GM18511 (cell line): ENCODE results near the gene GRAMD2A.

Experiments
- ATAC-seq: cut with Tn5 transposase; IDR thresholded peaks from one replicate; pipeline ENCODE4 v1.9.1; 2021; ENCODE audit warnings: mild to moderate bottlenecking, moderate library complexity; ENCODE audit not compliant: unreplicated experiment

Gene GRAMD2A

DNA sequence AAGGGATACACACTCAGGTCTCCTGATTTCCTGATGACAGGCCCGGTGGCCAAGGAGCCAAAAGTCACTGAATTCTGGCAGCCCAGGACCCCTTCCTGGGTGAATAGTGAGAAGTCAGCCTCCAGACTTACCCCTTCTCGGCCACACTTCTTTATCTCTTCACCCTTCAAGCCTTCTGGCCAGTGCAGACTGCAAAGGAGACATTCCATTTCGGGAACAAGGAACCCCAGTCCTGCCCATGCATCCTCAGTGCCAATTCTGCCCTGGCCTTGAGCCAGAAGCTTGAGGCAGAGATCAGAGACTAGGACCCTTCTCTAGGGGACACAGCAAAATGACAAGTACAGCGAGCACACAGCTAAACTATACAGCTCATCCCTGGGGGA is 28.8 kb downstream of the GRAMD2A start:
- ATAC-seq: no peak

DNA sequence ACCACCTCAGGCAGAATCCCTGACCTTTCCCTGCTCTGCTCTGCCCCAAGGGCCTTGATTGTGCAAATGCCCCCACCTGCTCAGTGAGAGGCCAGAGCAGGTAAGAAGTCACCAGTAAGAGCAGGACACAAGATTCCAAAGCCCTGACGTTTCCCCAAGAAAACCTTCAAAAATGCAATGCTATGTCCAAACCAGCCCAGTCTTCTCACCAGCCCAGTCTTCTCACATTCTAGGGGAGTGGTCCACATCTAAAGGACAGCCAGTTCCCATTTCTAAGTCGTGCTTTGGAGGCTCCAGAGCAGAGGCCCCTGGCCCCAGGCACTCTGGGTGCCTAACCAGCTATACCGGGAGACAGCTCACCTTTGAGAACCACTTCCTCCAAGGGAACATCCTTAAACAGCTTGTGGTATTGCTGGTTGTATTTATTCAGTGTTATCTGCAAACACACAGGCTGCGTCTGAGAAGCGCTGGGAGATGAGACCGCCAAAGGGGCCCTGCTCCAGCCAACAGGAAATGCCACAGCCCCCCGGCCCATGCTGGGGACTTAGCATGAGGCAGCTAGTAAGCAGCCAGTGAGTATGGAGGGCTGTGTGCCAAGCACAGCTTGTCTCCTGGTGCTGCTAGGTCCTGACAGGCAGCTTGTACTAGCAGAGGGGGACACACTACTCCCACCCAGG is 29.3 kb downstream of the GRAMD2A start:
- no peak for ATAC-seq

DNA sequence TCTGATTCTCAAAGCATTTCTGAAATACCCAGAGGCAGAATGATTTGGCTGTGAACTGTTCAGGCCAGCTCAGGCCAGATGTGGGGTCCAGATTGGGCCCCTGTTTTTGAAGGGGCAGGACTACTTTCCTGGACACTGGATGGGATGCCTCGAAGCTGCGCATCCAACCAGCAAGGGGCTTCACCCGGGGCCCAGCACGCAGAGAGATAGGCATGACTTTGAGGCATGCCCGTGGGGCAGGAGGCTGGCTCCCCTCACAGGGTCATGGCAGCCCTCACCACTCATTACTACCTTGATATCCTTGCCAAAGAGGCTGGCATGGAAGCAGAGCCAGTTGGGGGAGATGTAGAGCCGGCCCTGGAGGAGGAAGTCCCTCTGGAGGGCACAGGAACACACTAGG is 30.1 kb downstream of the GRAMD2A start:
- no peak for ATAC-seq

DNA sequence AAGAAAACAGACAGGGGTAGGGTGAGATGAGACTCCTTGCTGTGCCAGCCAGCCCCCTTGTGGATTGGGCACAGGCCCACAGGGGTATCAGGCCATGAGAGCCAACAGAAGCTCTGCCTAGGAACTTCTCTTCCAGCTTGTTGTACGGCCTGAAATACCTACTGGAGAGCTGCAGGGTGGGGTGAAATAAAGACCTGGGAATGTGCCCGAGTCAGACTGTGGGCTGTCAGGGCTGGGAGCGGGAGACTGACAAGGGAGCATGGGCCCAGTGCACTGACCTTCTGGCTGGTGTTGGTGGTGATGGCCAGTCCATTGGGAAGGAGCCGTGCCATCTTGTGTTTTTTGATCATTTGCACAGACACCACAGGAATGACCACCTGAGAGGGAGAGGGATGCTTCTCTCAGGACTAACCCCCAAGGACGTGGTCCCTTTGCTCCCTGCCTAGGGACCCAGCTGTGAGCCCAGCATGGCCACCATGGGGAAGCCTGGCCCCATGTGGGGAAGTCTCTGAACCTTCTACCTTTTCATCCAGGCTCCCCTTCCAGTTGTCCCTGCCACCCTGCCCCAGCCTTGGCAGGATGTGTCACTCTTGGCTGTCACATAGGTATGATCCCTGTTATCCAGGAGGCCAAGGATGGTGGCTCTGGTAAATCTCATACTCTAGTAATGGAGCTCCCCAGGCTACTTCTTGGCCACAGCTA is 30.7 kb downstream of the GRAMD2A start:
- no peak for ATAC-seq

DNA sequence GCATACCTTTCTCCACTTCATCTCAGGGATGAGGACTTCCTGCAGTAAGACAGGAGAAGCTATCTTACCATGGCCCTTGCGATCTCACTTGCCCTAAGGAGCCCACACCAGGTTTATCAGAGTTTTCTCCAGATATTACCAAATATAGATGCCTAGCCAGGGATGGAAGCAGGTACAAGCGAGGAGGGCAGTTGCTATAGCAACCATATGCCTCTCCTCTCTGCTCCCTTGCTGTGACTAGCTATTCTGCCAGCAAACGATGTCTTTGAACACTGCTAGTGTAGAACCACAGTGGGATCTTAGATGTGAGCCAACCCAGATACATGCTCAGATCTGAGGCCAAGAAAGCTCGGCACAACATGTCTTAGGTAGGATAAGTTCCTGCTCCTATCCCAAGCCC is 33.9 kb downstream of the GRAMD2A start:
- ATAC-seq: no peak

DNA sequence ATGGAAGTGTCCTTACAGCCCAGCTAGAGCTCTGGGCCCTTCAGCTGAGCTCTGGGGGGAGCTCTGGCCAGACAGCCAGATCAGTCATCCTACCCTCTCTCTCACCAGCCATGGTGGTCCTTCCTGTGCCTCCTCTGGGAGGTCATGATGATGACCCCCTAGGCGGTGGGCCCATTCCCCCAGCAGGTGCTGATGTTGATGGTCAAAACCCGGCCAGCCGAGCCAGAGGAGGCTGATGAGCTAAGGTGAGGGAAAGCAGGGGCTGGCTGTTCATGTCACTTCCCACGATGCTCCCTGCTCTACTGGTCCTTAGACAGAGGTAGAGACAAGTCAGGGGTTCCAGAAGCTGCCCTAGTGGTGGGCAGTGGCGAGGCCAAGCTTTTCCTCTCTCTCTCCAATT is 35.0 kb downstream of the GRAMD2A start:
- no peak for ATAC-seq

DNA sequence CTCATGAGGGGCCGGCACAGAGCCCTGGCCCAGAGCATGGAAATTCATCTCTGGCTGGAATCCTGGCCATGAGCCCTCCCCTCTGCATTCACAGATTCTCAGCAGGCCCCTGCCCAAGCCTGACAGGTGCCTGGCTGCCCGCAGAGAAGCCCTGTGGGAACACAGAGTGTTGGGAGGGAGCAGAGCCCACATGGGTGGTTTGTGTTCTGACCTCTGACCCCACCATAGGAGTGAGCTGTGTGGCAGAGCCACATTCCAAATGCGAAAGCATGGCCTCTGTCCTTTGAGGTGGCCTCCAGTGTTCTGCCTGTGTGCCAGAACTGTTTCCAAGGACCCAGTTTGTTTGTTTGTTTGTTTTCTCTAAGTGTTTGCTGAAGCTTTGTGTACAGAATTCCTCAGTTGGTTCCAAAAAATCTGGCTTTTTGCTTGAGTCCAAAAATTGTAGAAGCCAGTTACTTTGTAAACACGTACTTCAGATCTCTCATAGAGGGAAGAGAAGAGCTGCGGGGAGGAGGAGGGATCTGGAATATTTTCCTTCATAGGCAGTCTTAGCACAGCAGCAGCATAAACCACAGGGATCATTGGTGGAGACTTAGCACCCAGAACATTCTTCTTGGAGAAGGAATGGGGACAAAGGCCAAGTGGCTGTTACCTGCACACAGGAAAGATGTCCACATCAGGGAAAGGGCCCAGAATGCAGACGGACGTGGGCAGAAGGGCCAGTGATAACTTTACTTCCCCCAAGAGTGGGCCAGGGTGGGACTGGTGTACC is 36.0 kb downstream of the GRAMD2A start:
- ATAC-seq: no peak

DNA sequence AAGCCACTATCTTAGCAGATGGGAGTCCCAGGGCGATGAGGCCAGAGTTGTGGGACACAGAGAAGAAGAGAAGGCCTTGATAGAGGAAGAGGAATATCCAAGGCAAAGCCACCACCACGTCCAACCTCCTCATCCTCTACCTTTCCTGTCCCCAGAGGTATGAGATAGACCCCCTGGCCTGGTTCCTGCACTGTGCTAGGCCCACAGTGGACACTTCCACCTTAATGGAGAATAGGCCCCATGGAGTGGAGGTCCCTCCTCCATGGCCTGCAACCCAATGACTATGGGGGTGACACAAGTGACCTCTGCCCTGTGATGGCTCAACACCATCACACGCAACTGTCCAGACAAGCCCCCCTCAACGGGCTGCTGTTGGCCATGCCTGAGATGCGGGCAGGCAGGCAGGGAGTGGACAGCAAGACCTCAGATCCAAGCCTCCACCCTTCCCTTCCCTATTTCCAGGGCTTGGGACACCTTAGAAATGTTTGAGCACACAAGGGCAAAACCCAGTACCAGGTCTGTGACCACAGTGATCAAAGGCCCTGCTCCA is 36.8 kb downstream of the GRAMD2A start:
- no peak for ATAC-seq

DNA sequence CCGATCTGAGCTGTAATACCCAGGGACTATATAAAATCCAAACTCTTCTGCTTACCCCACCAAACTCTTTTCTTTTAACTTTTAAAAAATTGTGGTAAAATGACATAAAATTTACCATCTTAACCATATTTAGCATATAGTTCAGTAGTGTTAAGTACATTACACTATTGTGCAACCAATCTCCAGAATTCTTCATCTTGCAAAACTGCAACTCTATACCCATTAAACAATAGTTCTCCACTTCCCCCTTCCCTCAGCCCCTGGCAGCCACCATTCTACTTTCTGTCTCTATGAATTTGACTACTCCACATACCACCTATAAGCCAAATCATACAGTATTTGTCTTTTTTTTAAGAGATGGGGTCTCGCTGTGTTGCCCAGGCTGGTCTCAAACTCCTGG is 40.7 kb downstream of the GRAMD2A start:
- no peak for ATAC-seq

DNA sequence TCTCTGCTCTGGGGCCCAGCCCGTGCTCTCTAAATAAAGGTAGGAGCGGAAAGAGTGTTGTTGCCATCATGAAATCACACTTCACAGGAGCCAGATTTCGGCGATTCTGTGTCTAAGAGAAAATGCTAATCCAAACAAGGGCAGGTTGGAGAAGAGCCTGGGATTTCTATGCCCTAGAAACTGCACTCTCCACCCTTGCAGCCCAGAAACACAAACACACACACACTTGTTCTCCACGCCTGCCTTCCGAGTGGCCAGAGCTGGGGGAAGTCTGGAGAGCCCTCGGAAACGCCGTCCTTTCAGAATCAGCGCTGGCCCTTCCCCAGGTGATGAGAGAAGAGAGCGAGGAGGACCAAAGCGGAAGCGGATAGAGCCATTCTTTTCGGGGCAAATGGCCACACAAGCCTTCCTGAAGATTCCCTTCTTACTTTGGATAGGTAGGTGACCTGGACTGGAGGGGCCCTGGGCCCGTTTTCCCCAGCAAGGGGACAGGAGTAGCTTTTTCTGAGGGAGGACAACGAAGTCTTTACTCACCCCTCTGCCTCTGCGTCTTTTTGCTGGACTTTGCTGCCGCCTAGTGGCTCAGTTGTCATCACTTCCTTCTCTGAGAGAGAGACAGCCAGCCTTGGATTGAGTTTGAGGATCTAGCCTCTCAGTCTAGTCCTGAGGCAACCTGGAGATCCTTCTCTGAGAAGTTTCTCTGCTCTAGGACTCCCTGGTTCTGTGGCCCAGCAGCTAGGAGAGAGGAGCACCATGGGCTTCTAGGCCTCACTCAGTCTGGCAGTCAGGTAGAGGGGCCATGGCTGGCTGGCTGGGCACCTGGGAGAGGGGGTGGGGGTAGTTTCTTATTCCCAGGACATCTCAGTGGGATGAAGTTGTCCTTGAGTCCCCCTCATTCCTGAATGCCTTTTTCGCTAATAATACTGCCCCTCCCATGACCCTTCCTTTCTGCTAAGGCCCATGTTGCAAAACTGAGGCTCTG is 41.7 kb downstream of the GRAMD2A start:
- ATAC-seq: peak; percentile 80

DNA sequence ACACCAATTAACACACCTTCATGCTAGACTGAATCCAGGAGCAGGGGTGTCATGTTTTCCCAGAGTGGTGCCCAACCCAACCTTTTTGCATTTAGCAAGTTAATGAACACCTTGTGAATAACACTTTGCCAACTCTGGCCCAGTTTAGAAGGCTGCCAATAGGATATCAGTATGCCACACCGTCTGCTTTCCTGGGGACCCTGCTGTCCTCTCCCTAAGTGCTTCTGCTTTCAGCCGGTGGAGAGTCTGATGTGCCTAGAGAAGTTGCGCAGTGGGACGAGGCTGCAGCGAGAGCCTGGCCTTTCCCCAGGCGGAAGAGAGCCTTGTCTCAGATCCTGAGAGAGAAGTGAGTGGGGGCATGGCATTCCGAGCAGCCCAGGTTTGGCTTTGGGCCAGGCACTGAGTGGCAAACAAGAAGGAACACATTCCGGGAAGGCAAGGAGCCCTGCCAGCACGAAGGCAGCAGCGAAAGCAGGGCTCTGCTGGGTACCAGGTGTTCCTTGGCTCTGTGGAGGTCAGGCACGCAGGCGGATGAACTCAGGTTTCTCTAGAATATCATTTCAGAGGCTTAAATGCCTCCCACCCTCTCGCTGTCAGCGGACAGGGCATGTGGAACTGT is 42.5 kb downstream of the GRAMD2A start:
- ATAC-seq: no peak

DNA sequence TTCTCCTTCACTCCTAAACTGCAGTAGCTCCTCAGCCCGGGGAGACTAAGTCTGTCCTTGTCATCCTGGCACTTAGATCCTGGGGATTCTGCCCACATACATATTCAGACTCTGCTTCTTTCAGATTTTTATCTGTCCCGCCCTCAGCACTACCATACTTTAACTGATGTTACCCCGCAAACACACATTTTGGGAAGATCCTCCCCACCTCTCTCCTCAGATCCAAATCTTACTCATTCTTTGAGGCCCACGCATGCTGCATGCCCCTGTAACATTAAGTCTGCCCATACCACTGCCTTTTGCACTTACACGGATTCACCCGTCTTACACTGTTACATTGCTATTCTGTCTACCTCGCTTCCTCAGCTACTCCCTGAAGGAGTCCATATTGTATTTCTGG is 43.3 kb downstream of the GRAMD2A start:
- ATAC-seq: no peak

DNA sequence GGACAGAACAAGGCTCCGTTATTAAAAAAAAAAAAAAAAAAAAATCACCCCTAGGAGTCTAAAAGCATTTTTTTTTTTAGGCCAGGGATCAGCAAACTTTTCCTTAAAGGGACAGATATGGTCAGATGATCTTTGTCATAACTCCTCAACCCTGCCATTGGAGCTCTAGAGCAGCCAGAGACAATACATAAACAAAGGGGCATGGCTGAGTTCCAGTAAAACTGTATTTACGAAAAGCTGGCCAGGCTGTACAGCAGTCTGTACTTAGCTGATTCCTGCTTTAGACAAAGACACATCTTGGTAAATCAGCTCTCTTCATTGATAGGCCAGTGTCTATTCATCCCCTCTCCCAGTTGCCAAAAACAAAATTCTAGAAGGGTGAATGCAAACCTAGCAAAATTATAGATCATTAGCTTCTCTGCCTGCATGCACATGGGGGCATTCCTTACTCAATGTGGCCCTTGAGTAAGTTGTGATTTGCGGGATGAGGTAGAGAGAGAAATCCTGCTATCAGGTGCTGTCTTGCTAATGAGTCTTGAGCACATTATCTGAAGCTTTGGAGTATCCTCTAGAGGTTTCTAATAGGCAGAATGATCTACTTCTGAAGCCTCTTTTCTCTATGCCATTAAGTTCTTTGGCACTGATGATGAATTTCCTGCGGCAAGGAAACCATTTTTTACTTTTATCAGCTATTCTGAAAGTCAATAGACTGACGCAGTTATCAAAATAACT is 44.2 kb downstream of the GRAMD2A start:
- no peak for ATAC-seq

DNA sequence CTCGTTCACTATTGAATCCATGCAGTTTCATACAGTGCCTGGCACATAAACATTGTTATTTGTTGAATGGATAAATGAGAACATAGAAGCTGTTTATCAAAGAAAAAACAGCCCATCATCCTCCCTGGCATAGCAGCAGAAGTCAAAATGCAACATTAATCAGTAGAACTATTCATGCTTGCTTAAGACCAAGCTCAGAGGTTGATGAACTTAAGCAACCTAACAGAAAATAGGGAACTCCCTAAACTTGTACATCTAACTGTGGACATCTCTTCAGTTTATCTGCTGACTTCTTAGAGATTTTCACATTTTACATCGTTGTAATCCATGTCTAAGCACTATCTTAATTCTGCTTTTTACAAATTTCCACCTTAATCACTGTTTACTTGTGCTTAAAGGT is 50.2 kb downstream of the GRAMD2A start:
- no peak for ATAC-seq

DNA sequence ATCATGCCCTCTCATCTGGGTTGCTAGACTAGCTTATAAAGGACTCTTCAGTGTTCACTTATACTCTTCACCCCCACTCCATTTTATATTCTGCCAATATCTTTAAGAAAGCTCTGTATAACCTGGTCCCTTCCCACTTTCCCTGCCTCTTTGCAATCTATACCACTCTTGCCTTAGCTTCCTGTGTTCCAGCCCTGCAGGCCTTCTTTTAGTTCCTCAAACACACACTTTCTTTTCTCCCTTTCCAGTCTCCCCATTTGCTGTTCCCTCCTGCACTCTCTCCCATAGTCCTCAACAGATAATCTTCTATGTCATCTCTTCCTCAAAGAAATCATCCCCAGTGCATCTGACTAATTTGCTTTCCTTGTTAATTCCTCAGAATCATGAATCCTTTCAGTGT is 50.7 kb downstream of the GRAMD2A start:
- no peak for ATAC-seq

DNA sequence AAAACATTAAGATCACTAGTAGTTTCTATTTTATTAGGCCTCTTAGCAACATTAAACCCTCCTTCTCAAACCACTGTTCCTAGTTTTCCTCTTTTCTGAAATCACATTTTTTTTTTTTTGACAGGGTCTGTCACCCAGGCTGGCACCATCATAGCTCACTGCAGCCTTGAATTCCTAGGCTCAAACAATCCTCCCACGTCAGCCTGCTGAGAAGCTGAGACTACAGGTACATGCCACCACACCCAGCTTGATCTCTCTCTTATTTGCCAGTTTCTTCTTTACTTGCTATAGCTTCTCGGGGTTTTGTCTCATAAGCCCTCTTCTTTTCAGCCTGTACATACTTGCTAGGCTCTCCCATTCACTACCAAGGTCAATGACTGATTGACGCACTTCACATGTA is 51.4 kb downstream of the GRAMD2A start:
- ATAC-seq: no peak

DNA sequence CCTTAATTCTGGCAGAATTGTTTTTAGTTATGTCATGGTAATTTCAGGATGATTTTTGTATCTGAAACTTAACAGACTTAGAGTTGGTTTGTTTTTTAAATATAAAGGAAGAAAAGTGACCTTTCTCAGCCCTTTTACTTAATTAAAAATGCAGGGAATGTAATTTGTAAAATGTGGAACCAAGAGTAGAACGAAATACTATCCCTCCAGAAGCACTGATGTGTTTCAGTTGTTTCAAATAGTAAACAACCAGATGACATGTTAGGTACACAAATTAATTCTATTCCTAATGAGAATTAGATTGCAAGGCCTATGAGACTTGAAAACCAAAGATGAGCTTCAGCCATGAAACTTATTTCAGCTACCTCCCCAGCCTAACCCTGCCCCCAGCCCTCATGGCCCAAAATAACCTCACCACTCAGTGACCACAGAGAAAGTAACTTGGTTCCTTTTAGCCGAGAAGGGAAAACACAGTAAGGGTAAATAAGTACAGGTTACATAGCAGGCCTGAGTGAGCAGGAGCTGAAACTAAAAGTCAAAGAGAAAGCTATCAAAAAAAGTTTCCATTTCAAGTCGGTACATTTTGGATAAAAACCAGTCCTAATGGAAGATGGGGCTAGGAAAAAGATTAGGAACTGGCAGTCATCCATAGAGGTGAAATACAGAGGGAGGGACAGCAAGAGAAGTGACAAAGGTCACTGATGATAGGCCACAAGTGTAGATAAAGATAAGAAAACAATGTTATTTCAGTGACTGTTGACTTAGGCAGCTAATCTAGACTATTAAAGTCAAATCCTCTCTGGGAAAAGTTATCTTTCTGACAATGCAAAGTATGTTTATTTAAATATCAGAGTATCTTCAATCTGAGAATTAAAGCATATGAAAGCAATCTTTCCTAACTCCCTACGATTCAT is 56.2 kb downstream of the GRAMD2A start:
- ATAC-seq: peak; percentile 100

DNA sequence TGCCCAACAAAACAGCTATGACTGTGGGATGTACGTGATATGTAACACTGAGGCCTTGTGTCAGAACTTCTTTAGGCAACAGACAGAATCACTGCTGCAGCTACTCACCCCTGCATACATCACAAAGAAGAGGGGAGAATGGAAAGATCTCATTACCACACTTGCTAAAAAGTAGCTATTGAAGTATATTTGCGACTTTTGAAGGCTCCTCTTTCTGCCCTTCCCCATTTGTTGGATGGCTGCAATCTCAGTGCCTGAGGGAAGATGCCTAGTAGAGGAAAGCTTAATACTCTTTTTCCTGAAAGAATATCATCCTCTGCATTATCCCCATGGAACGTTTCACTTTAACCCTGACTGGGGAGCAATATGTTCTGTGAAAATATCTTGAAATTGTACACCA is 57.5 kb downstream of the GRAMD2A start:
- ATAC-seq: no peak
